ENCODE measurements around the gene TROAP.

GRCh38 chr12:49327368-49327767 lies 4.3 kb downstream of the TROAP start:
- no peak for TF ChIP-seq POLR2A (IDR thresholded peaks at IDR 0.05)
- TF ChIP-seq CTCF (IDR thresholded peaks at IDR 0.05), result no peak

All from tibial nerve (tissue), 3 donors.